ENCODE data around the gene ZBTB48.

Gene ZBTB48

GRCh38 chr1:6570100-6570499 lies 9.7 kb upstream of the ZBTB48 start:
- intact Hi-C loops (cut with DNase I) = no loop called here
- no peak for DNase-seq

DNA sequence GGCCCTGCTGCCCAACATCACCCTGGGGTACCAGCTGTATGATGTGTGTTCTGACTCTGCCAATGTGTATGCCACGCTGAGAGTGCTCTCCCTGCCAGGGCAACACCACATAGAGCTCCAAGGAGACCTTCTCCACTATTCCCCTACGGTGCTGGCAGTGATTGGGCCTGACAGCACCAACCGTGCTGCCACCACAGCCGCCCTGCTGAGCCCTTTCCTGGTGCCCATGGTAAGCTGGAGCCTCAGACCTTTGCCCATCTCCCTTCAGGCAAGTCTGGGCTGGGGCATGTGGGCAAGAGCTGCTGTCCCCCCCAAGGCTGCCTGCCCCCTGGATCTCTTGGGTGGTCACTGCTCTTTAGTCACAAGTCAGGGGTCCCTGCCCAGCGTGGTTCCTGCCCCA lies 8.8 kb upstream of the ZBTB48 start:
- DNase-seq = no peak
- intact Hi-C loops (cut with DNase I) = no loop called here

GRCh38 chr1:6572653-6573383 lies 7.0 kb upstream of the ZBTB48 start:
- intact Hi-C loops (cut with DNase I) = no loop called here

GRCh38 chr1:6574025-6574620 lies 5.7 kb upstream of the ZBTB48 start:
- no peak for DNase-seq
- intact Hi-C loops (cut with DNase I) = no loop called here

More at GRCh38 chr1:6572653-6573383, 7.0 kb upstream of the ZBTB48 start:
- no peak for DNase-seq

DNA sequence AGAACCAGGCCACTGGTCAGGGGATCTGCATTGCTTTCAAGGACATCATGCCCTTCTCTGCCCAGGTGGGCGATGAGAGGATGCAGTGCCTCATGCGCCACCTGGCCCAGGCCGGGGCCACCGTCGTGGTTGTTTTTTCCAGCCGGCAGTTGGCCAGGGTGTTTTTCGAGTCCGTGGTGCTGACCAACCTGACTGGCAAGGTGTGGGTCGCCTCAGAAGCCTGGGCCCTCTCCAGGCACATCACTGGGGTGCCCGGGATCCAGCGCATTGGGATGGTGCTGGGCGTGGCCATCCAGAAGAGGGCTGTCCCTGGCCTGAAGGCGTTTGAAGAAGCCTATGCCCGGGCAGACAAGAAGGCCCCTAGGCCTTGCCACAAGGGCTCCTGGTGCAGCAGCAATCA lies 5.0 kb upstream of the ZBTB48 start:
- intact Hi-C loops (cut with DNase I) = no loop called here
- no peak for DNase-seq

- intact Hi-C loops (cut with DNase I) = no loop called here
- no peak for DNase-seq
Observed at GRCh38 chr1:6577831-6578525, 1.8 kb upstream of the ZBTB48 start.

DNA sequence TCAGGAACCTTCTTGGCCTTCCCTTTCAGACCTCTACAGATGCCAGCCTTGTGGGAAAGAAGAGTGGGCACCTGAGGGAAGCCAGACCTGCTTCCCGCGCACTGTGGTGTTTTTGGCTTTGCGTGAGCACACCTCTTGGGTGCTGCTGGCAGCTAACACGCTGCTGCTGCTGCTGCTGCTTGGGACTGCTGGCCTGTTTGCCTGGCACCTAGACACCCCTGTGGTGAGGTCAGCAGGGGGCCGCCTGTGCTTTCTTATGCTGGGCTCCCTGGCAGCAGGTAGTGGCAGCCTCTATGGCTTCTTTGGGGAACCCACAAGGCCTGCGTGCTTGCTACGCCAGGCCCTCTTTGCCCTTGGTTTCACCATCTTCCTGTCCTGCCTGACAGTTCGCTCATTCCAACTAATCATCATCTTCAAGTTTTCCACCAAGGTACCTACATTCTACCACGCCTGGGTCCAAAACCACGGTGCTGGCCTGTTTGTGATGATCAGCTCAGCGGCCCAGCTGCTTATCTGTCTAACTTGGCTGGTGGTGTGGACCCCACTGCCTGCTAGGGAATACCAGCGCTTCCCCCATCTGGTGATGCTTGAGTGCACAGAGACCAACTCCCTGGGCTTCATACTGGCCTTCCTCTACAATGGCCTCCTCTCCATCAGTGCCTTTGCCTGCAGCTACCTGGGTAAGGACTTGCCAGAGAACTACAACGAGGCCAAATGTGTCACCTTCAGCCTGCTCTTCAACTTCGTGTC lies 995 bp upstream of the ZBTB48 start:
- DNase-seq = no peak
- intact Hi-C loops (cut with DNase I) = no loop called here

DNA sequence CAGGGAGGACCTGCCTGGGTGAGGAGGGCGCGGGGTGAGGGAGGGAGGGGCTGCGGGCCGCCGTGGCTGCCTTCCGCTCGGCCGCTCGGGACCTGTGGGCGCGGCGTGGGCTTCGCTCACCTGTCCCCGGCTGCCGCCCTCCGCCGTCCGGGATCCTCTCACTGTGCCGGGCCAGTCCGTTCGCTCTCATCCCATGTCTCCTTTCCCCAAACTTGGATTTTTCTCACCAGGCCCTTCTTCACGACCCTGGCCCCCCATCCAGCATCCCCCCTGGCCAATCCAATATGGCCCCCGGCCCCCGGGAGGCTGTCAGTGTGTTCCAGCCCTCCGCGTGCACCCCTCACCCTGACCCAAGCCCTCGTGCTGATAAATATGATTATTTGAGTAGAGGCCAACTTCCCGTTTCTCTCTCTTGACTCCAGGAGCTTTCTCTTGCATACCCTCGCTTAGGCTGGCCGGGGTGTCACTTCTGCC lies 362 bp downstream of the ZBTB48 start:
- intact Hi-C loops (cut with DNase I) = no loop called here
- no peak for DNase-seq

DNA sequence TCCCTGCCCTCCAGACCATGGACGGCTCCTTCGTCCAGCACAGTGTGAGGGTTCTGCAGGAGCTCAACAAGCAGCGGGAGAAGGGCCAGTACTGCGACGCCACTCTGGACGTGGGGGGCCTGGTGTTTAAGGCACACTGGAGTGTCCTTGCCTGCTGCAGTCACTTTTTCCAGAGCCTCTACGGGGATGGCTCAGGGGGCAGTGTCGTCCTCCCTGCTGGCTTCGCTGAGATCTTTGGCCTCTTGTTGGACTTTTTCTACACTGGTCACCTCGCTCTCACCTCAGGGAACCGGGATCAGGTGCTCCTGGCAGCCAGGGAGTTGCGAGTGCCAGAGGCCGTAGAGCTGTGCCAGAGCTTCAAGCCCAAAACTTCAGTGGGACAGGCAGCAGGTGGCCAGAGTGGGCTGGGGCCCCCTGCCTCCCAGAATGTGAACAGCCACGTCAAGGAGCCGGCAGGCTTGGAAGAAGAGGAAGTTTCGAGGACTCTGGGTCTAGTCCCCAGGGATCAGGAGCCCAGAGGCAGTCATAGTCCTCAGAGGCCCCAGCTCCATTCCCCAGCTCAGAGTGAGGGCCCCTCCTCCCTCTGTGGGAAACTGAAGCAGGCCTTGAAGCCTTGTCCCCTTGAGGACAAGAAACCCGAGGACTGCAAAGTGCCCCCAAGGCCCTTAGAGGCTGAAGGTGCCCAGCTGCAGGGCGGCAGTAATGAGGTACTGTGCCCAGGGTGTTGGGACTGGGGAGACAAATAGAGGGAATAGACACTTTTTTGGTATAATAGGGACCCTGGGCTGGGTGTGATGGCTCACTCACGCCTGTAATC lies 1.0 kb downstream of the ZBTB48 start:
- no peak for DNase-seq
- intact Hi-C loops (cut with DNase I) = no loop called here

- intact Hi-C loops (cut with DNase I) = no loop called here
- peak in 8 of 42 donors; percentile 13 to 66 (median 34) for DNase-seq
Observed at GRCh38 chr1:6581561-6582305, 1.9 kb downstream of the ZBTB48 start.

DNA sequence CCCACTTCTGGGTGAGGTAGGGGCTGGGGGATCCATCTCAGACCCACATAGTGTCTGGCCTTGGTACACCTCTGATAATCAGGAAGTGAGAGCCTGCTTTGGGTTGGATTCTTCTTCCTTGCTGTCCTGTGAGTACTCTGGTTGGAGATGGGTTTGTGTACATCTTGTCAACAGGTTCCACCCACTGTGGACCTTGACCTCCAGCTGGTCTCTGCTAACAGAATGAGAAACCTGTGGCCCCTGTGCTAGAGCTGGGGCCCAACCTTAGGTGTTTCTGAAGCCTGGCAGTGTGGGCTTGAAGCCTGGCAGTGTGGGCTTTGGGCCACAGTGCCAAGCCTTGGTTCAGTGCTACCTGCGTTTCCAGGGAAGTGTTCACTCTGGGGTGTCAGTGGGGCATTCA lies 2.6 kb downstream of the ZBTB48 start:
- DNase-seq = no peak
- intact Hi-C loops (cut with DNase I) = no loop called here

GRCh38 chr1:6584126-6585080 lies 4.6 kb downstream of the ZBTB48 start:
- intact Hi-C loops (cut with DNase I) = no loop called here
- no peak for DNase-seq

DNA sequence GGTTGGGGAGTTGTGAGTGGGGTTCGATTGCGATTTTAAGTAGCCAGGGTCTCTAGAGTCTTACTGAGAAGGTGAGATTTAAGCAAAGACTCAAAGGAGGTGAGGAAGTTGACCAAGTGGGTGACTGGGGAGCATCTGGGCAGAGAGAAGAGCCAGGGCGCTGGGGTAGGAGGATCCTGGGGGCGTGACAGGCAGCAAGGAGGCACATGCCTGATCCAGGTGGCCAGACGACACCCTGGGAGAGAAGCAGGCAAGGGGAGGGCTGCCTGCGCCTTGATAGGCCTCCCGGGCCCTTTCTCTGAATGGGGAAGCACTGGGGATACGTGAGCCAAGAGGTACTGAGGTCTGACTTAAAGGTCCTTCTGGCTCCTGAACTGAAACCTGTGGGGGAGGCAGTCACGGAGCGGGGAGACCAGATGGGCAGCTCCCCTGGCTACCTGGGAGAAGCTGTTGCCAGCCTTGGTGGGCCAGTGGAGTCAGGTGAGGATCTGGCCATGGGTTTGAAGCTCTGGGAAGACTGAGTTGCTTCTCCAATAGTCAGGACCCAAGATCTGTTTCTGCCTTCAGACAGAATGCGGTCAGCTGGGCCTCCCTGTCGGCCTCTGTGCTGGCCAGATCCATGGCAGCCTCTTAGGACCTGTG lies 5.4 kb downstream of the ZBTB48 start:
- intact Hi-C loops (cut with DNase I) = no loop called here

DNA sequence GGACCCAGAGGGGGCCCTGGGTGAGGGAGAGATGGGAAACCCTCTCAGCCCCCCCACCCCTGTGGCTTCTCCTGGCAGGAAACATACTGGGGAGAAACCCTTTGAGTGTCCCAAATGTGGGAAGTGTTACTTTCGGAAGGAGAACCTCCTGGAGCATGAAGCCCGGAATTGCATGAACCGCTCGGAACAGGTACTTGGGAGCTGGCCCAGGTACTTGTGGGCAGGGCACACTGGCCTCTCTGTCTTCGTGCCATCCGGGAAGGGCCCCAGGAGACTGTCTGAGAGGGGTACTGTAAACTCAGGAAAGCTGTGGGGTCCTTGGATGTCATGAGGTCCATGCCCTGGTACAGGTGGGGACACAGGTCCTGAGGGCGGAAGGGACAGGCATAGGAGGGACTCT lies 6.0 kb downstream of the ZBTB48 start:
- DNase-seq = no peak
- intact Hi-C loops (cut with DNase I) = no loop called here

More for the DNA sequence above, 5.4 kb downstream of the ZBTB48 start:
- DNase-seq = peak in 2 of 42 donors; percentile 26 to 45

DNA sequence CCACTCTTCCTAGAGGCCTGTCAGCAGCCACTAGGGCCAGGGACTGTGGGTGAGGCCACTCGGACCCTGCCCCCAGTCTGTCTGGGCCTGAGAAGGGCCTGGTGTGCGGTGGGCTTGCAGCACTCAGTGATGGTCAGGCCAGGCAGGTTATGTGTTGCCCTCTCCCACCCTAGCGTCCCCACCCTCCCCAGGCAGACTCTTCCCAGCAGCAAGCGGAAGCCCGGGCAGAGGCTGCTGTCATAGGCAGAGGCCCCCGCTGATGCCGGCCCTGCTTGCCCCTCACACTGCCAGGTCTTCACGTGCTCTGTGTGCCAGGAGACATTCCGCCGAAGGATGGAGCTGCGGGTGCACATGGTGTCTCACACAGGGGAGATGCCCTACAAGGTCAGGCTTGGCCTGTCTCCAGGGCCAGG lies 6.6 kb downstream of the ZBTB48 start:
- intact Hi-C loops (cut with DNase I) = no loop called here
- DNase-seq = no peak

DNA sequence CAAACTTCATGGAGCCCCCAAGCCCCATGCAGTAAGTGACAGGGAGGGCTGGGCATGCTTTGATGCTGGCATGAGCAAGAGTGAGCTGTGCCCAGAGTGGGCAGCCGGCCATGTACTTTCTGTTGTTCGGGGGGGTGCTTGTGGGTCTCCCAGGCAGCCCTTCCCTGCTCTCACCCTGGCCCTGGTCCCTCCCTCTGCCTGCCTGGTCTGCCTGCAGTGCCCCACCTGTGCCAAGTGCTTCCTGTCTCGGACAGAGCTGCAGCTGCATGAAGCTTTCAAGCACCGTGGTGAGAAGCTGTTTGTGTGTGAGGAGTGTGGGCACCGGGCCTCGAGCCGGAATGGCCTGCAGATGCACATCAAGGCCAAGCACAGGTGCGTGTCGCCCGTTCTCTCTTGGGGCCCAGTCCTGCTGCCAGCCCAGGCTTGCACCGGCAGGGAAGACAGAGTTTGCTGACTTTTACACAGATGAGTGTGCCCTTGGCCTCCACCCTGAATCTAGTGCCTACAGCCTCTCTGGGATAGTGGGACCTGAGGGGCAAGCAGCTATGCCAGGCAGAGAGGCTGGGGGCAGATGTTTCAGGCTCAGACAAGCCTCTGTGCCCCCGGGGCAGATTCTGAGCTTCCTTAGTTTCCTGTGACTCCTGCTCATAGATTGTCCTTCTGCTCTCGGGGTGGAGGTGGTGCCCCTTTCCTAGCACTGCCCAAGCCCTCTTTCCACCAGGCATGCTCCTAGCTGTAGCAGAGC lies 7.6 kb downstream of the ZBTB48 start:
- DNase-seq = peak; percentile 47 to 90 (median 74)
- intact Hi-C loops (cut with DNase I) = no loop called here
